GM12878 (cell line): ENCODE measurements around the gene TMEM231. TPM values are rescaled to one million over a fixed set of nuclear protein-coding genes. Genes with fewer than 3 reads are reported as not detected.

ENCODE experiments used
- ATAC-seq: fragments of 200-7000 bp; cut with Tn5 transposase; 3 replicates; pipeline ENCODE4 v1.9.1; 2020; ENCODE audit warnings: mild to moderate bottlenecking, moderate library complexity
- BruUV-seq: library from RNA; stranded (reverse); fragments of 400-500 nt; replicated peaks from 2 replicates; lab custom pipeline; 2021; lab: Mats Ljungman, UMichigan
- CTCF ChIA-PET: fragments of 300-600 bp; sonication (Branson Sonifier 250); formaldehyde crosslinking; extraction: SDS; loops from one replicate; lab custom pipeline; 2021; ENCODE audit warnings: inconsistent platforms; lab: Yijun Ruan, JAX
- POLR2A ChIA-PET: fragments of 350-600 bp; formaldehyde crosslinking; extraction: SDS; loops from one replicate; lab custom pipeline; 2021; ENCODE audit warnings: inconsistent platforms; lab: Charles Lee
- RAD21 ChIA-PET: fragments of 300-600 bp; sonication (Branson Sonifier 250); formaldehyde crosslinking; loops from one replicate; lab custom pipeline; 2023; ENCODE audit warnings: antibody characterized with exemption; ENCODE audit not compliant: unreplicated experiment; lab: Charles Lee
- SMC1A ChIA-PET: fragments of 300-600 bp; sonication (Branson Sonifier 250); formaldehyde crosslinking; loops from one replicate; lab custom pipeline; 2023; ENCODE audit not compliant: unreplicated experiment, uncharacterized antibody; lab: Charles Lee
- DNase-seq: peaks from one replicate; pipeline ENCODE4 v3.0.0-alpha.2; 2011; ENCODE audit warnings: low read depth, low spot score
- FAIRE-seq: peaks from 3 replicates; lab custom pipeline; 2011; peaks lifted over from hg19 to GRCh38; lab: Jason Lieb, UNC
- H2AFZ ChIP-seq: 2 replicates; pipeline ENCODE4 v1.6.0; 2011; ENCODE audit warnings: low read depth, low read length, control low read depth; ENCODE audit not compliant: control insufficient read depth
- H3K27ac ChIP-seq: 2 replicates; pipeline ENCODE4 v1.5.1; 2011; ENCODE audit warnings: control low read depth; ENCODE audit not compliant: control insufficient read depth, insufficient read depth
- H3K27me3 ChIP-seq, 2 experiments: replicated peaks in 1 of 2; 2 replicates each; pipeline versions ENCODE4 v1.6.0 to v1.6.1; 2011; ENCODE audit warnings: low read length in 1 of 2; ENCODE audit not compliant: control insufficient read depth in 2 of 2, insufficient read depth in 2 of 2
- H3K36me3 ChIP-seq, 2 experiments: 2 replicates each; pipeline ENCODE4 v1.5.1; 2011; ENCODE audit warnings: low read length in 1 of 2; ENCODE audit not compliant: control insufficient read depth in 2 of 2, insufficient read depth in 2 of 2
- H3K4me1 ChIP-seq: 2 replicates; pipeline ENCODE4 v1.6.1; 2011; ENCODE audit warnings: mild to moderate bottlenecking, low read length, moderate library complexity, mixed read lengths; ENCODE audit not compliant: control insufficient read depth, insufficient read depth
- H3K4me2 ChIP-seq: 2 replicates; pipeline ENCODE4 v1.6.0; 2011; ENCODE audit warnings: control low read depth; ENCODE audit not compliant: control insufficient read depth, insufficient read depth
- H3K4me3 ChIP-seq: fragments of 200-600 bp; sonication (generic); 2 replicates; pipeline ENCODE4 v1.5.1; 2016
- H3K79me2 ChIP-seq: 2 replicates; pipeline ENCODE4 v1.6.0; 2011; ENCODE audit warnings: low read length; ENCODE audit not compliant: control insufficient read depth, insufficient read depth
- H3K9ac ChIP-seq: 2 replicates; pipeline ENCODE4 v1.8.0; 2011; ENCODE audit warnings: low read length, control low read depth, mixed read lengths; ENCODE audit not compliant: control insufficient read depth, insufficient read depth
- H3K9me3 ChIP-seq: replicated peaks from 3 replicates; pipeline ENCODE4 v1.5.1; 2011; ENCODE audit warnings: mild to moderate bottlenecking, low read length; ENCODE audit not compliant: control insufficient read depth, insufficient read depth
- H4K20me1 ChIP-seq: 2 replicates; pipeline ENCODE4 v1.6.0; 2011; ENCODE audit not compliant: control insufficient read depth, insufficient read depth
- ASH2L ChIP-seq: fragments of 300-600, 200-600 bp; sonication (generic); IDR thresholded peaks from 2 replicates; pipeline ENCODE4 v1.6.1; 2017; ENCODE audit warnings: low read depth, mild to moderate bottlenecking, borderline replicate concordance
- BMI1 ChIP-seq: fragments of 450-650 bp; IDR thresholded peaks from 2 replicates; pipeline ENCODE4 v1.6.1; 2016; ENCODE audit warnings: mild to moderate bottlenecking, moderate library complexity, borderline replicate concordance
- BRCA1 ChIP-seq: IDR thresholded peaks from 2 replicates; pipeline ENCODE4 v1.6.1; 2011; ENCODE audit warnings: low read depth, low read length, improper control_type of control experiment
- DPF2 ChIP-seq: fragments of 450-650 bp; IDR thresholded peaks from 2 replicates; pipeline ENCODE4 v1.6.1; 2017; ENCODE audit warnings: mild to moderate bottlenecking
- ESRRA ChIP-seq: IDR thresholded peaks from 2 replicates; pipeline ENCODE4 v1.6.1; 2012; ENCODE audit warnings: mild to moderate bottlenecking, low read length, improper control_type of control experiment
- IKZF2 ChIP-seq, 2 experiments: fragments of 450-650 bp; IDR thresholded peaks; 2 replicates each; pipeline ENCODE4 v1.6.1; 2017; ENCODE audit warnings: mild to moderate bottlenecking in 2 of 2, moderate library complexity in 2 of 2
- NFYA ChIP-seq: IDR thresholded peaks from 2 replicates; pipeline ENCODE4 v1.6.1; 2011; ENCODE audit warnings: low read depth, mild to moderate bottlenecking, low read length, improper control_type of control experiment, borderline replicate concordance
- PAX8 ChIP-seq: fragments of 450-650 bp; IDR thresholded peaks from 2 replicates; pipeline ENCODE4 v1.6.1; 2017; ENCODE audit warnings: mild to moderate bottlenecking, moderate library complexity
- PML ChIP-seq: IDR thresholded peaks from 2 replicates; pipeline ENCODE4 v1.6.1; 2012; ENCODE audit warnings: low read length, inconsistent platforms
- RBBP5 ChIP-seq: fragments of 200-600 bp; sonication (generic); conservative IDR thresholded peaks from 2 replicates; pipeline ENCODE4 v1.6.1; 2016
- RUNX3 ChIP-seq: IDR thresholded peaks from 2 replicates; pipeline ENCODE4 v1.6.1; 2012; ENCODE audit warnings: low read length, inconsistent platforms
- SIN3A ChIP-seq: IDR thresholded peaks from 2 replicates; pipeline ENCODE4 v1.6.1; 2012; ENCODE audit warnings: low read depth, low read length, improper control_type of control experiment
- SKIL ChIP-seq: fragments of 450-650 bp; IDR thresholded peaks from 2 replicates; pipeline ENCODE4 v1.6.1; 2017; ENCODE audit warnings: mild to moderate bottlenecking, low read depth, inconsistent platforms; ENCODE audit not compliant: poor library complexity, severe bottlenecking
- SP1 ChIP-seq: IDR thresholded peaks from one replicate; pipeline ENCODE4 v1.6.1; 2011; ENCODE audit warnings: low read depth, low read length
- SRF ChIP-seq, 2 experiments: IDR thresholded peaks; 2 replicates each; pipeline ENCODE4 v1.6.1; 2011; ENCODE audit warnings: low read depth in 2 of 2, low read length in 2 of 2, mild to moderate bottlenecking in 1 of 2, moderate library complexity in 1 of 2
- ZNF274 ChIP-seq: IDR thresholded peaks from one replicate; pipeline ENCODE4 v1.8.0; 2011; ENCODE audit not compliant: insufficient read length, insufficient read depth
- ZSCAN29 ChIP-seq: fragments of 450-650 bp; IDR thresholded peaks from 2 replicates; pipeline ENCODE4 v1.6.1; 2017; ENCODE audit warnings: mild to moderate bottlenecking, moderate library complexity
- WGBS: methylation state at CpG from one replicate; pipeline ENCODE4 v1.1.6; 2016; ENCODE audit warnings: low lambda C conversion rate; ENCODE audit not compliant: insufficient replicate concordance, insufficient coverage; ENCODE audit errors: missing lambda C conversion rate; 5-methylcytosine and 5-hydroxymethylcytosine counted together
- in situ Hi-C: fragments of 300-500 bp; cut with MboI; formaldehyde crosslinking; loops from 9 replicates; pipeline ENCODE4 v1.14.3; 2018; ENCODE audit warnings: mixed read lengths
- intact Hi-C: fragments of 100-400 bp; cut with micrococcal nuclease; formaldehyde crosslinking; loops from one replicate; pipeline ENCODE4 v1.14.2; 2022; ENCODE audit not compliant: unreplicated experiment
- polyA plus RNA-seq, 11 experiments: library from polyadenylated mRNA; depleted of rRNA in 4 of 11; unstranded in 6 of 11; stranded (reverse) in 5 of 11; fragments of >200 nt; fragmentation: Nextera tagmentation in 4 of 11; fragmentation: Illumina TruSeq in 1 of 11; extraction: Ambion mirVana in 4 of 11; extraction: Trizol in 1 of 11; gene quantifications; 1 replicate in 1 of 11; 2 replicates in 10 of 11; pipeline versions ENCODE4 v1.2.1 to v1.2.3, GENCODE V29; 2011 to 2016; ENCODE audit warnings: inconsistent platforms in 2 of 11, missing spikeins in 2 of 11, low read depth in 1 of 11
- total RNA-seq, 4 experiments: library from RNA; depleted of rRNA in 3 of 4; stranded (reverse); fragments of >200 nt in 3 of 4; fragmentation: Illumina TruSeq in 1 of 4; extraction: Trizol in 1 of 4; gene quantifications; 2 replicates each; pipeline versions ENCODE4 v1.2.1 to v1.2.3, GENCODE V29; 2013 to 2021
- TF ChIP-seq, protein P1 (sequence below): IDR thresholded peaks from 2 replicates; pipeline ENCODE4 v1.6.1; 2012; ENCODE audit warnings: low read depth, low read length, improper control_type of control experiment
- TF ChIP-seq, protein P2 (sequence below): fragments of 450-650 bp; IDR thresholded peaks from 2 replicates; pipeline ENCODE4 v1.6.1; 2017; ENCODE audit warnings: mild to moderate bottlenecking, moderate library complexity

The TMEM231 gene
- total and polyA plus RNA-seq, 10 of the 15 experiments (the other 5 are each of a cell fraction or from before 2014, with no cell fraction given), result 1.2 to 9.1 (median 5.9) TPM

- no peaks in the 10 kb centered on the region for H3K4me1 ChIP-seq
- in situ Hi-C loops (no loop called here), intact Hi-C loops (no loop called here)
- H2AFZ ChIP-seq, result no peak overlapping the region
- ChIA-PET SMC1A (interaction anchor here (0.8 kb wide), 1 partner anchor 18 kb away, joined by 3 read pairs; no protein-coding TSS in a partner anchor), RAD21 (no interaction called here)
- FAIRE-seq (no peak), DNase-seq (no peak), ATAC-seq (no peak)
- H3K9me3 ChIP-seq, result no peaks in the 10 kb centered on the region
- H4K20me1 ChIP-seq, result no peaks in the 10 kb centered on the region
- H3K4me2 ChIP-seq, result no peak overlapping the region
- no peak overlapping the region for H3K9ac ChIP-seq
- H3K79me2 ChIP-seq, result no peaks in the 10 kb centered on the region
- BruUV-seq, result no TSS peak
- no peaks in the 10 kb centered on the region for H3K36me3 ChIP-seq
- 36% methylated on average over 2 of the region's 2 CpGs for WGBS
- no peak overlapping the region for H3K4me3 ChIP-seq
- H3K27ac ChIP-seq, result no peak overlapping the region
- TF ChIP-seq BRCA1, result no peak
- TF ChIP-seq RUNX3, result no peak
- no peak for TF ChIP-seq NFYA
- TF ChIP-seq IKZF2 (IDR thresholded peaks at IDR 0.05), result no peak
- TF ChIP-seq ZSCAN29, result no peak
- no peak for TF ChIP-seq SRF (IDR thresholded peaks at IDR 0.05; ENCODE audit: low read depth in 2 of 2, low read length in 2 of 2)
- TF ChIP-seq, protein P1, sequence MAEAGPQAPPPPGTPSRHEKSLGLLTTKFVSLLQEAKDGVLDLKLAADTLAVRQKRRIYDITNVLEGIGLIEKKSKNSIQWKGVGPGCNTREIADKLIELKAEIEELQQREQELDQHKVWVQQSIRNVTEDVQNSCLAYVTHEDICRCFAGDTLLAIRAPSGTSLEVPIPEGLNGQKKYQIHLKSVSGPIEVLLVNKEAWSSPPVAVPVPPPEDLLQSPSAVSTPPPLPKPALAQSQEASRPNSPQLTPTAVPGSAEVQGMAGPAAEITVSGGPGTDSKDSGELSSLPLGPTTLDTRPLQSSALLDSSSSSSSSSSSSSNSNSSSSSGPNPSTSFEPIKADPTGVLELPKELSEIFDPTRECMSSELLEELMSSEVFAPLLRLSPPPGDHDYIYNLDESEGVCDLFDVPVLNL, result no peak
- TF ChIP-seq PAX8, result no peak
- TF ChIP-seq DPF2, result no peak
- TF ChIP-seq ASH2L, result no peak
- no peak for TF ChIP-seq SIN3A
- no peak for TF ChIP-seq RBBP5
- no peak for TF ChIP-seq PML
- TF ChIP-seq ZNF274, result no peak
- TF ChIP-seq BMI1, result no peak
- no peak for TF ChIP-seq ESRRA
- TF ChIP-seq SP1, result no peak
- TF ChIP-seq SKIL, result no peak
- TF ChIP-seq, protein P2, sequence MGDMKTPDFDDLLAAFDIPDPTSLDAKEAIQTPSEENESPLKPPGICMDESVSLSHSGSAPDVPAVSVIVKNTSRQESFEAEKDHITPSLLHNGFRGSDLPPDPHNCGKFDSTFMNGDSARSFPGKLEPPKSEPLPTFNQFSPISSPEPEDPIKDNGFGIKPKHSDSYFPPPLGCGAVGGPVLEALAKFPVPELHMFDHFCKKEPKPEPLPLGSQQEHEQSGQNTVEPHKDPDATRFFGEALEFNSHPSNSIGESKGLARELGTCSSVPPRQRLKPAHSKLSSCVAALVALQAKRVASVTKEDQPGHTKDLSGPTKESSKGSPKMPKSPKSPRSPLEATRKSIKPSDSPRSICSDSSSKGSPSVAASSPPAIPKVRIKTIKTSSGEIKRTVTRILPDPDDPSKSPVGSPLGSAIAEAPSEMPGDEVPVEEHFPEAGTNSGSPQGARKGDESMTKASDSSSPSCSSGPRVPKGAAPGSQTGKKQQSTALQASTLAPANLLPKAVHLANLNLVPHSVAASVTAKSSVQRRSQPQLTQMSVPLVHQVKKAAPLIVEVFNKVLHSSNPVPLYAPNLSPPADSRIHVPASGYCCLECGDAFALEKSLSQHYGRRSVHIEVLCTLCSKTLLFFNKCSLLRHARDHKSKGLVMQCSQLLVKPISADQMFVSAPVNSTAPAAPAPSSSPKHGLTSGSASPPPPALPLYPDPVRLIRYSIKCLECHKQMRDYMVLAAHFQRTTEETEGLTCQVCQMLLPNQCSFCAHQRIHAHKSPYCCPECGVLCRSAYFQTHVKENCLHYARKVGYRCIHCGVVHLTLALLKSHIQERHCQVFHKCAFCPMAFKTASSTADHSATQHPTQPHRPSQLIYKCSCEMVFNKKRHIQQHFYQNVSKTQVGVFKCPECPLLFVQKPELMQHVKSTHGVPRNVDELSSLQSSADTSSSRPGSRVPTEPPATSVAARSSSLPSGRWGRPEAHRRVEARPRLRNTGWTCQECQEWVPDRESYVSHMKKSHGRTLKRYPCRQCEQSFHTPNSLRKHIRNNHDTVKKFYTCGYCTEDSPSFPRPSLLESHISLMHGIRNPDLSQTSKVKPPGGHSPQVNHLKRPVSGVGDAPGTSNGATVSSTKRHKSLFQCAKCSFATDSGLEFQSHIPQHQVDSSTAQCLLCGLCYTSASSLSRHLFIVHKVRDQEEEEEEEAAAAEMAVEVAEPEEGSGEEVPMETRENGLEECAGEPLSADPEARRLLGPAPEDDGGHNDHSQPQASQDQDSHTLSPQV, result no peak
- TF ChIP-seq, all 136 proteins: peak for 0
- POLR2A ChIA-PET, result no interaction called here
- no peaks in the 10 kb centered on the region for H3K27me3 ChIP-seq
- CTCF ChIA-PET, result interaction anchor here (0.7 to 1.2 kb wide), 2 partner anchors 16 to 68 kb away, joined by 3 to 4 read pairs; partner anchors contain the start of gene TMEM170A
Observed at GRCh38 chr16:75532791-75533190, 23.3 kb downstream of the TMEM231 start.
